Fibroblast of gingiva (primary cell): ENCODE measurements around the gene RAP2B.
A peak's percentile ranks its signal among the peaks of the same experiment; 100 is the strongest.

ENCODE experiments used
- DNase-seq: peaks from one replicate; pipeline ENCODE4 v3.0.0-alpha.2; 2011; ENCODE audit warnings: low read depth

The RAP2B gene

DNA sequence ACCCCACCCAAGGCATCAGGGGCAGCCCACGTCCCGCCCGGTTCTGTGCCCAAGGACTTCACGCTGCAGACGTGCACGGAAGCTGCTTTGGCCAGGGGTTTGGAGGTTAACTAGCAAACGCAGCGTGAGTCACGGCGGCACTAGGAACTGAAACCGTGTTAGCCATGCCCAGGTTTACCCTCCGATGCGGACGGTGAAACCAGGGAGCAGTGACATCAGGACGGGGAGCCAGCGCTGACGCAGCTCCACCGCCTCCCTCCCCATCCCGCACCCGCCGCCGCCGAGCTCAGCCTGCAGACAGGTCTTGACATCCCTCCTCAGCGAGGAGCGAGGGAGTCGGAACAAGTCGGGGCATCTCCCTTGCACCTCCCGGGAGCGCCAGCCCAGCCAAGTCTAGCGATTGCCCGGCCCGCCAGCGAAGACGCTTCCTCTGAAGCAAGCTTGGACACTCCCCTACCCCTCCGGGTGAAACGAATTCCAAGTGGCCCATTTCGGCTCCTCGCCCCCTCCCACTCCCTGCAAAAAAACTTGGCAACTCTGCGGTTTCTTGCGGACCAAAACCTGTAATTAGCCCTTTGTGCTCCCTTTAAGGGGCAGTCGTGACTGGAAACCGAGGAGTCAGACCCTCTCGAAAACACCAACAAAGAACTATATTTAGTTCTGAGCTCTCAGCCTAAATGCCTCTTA lies 1.4 kb upstream of the RAP2B start:
- peak; percentile 90 for DNase-seq

- DNase-seq = peak; percentile 100
Observed at GRCh38 chr3:153161138-153161713, 800 bp upstream of the RAP2B start.

- peak; percentile 29 for DNase-seq
Observed at GRCh38 chr3:153162513-153163392, 727 bp downstream of the RAP2B start.

- DNase-seq = peak; percentile 24
Observed at GRCh38 chr3:153163393-153163724, 1.3 kb downstream of the RAP2B start.

DNA sequence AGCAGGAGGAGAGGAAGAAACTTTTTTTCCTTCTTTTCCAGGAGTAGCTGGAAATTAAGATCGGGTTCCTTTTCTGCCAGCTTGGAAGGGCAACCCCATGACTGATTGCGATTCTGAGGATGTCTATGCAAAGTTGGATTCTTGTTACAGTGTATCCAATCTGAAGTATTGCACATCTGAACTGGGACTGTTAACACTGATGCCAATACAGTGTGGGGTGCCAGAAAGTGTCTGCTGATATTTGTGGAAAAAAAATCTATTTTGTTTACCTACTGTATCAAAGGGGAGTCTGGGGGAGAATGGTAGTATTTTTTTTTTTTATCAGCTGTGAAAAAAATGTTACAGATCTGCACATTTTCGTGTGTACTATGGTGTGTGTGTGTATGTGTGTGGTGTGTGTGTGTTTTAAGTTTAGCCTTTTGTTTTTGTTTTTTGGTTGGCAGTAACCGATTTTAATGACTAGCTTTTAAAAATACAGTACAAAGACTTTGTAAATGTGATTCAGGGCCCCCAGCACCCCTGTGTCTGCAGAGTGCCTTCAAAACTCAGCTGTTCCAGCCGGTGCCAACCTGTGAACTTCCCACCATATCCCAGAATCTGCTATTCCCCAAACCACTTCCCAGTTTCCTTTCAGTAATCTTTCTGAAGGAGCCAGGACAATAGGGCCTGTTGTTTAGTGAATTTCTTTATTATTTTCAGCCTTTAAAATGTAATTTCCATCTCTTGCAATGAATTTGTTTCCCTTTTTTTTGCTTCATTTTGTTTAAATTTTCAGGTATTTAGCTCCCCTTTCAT lies 1.9 kb downstream of the RAP2B start:
- DNase-seq = peak; percentile 42

GRCh38 chr3:153165261-153165681 lies 3.2 kb downstream of the RAP2B start:
- DNase-seq = peak; percentile 7

- no peak for DNase-seq
Observed at GRCh38 chr3:153166206-153166605, 4.2 kb downstream of the RAP2B start.

DNA sequence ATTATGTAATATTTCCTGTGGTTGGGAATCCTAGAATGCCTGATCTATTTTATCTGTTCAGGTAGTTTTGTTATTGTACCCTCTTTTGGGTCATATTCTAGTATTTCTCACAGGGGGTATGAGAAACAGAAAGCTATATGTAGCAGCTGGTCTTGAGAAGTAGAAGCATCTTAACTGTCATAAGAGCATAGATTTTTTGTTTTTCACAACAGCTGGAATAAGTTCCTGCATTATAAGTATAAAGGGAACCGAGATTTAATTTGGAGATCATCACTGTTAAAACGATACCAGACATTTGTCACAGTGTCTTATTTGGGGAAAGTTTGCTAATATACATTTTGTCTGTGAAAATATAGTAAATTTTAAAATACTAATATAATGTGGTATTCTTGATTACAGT lies 4.8 kb downstream of the RAP2B start:
- no peak for DNase-seq

GRCh38 chr3:153169793-153170383 lies 7.9 kb downstream of the RAP2B start:
- DNase-seq = no peak

GRCh38 chr3:153171256-153171655 lies 9.2 kb downstream of the RAP2B start:
- DNase-seq = no peak

GRCh38 chr3:153171918-153172317 lies 9.9 kb downstream of the RAP2B start:
- no peak for DNase-seq

- no peak for DNase-seq
Observed at GRCh38 chr3:153172796-153173757, 11.1 kb downstream of the RAP2B start.

- no peak for DNase-seq
Observed at GRCh38 chr3:153173758-153174516, 11.9 kb downstream of the RAP2B start.

DNA sequence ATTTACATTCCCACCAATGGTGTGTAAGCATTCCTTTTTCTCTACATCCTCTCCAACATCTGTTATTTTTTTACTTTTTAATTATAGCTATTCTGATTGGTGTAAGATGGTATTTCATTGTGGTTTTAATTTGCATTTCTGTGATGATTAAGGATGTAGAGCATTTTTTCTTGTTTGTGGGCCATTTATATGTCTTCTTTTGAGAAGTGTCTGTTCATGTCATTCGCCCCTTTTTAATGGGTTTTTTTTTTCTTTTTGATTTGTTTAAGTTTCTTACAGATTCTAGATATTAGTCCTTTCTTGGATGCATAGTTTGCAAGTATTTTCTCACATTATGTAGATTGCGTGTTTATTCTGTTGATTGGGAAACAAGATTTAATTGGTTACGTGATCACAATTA lies 14.2 kb downstream of the RAP2B start:
- no peak for DNase-seq

DNA sequence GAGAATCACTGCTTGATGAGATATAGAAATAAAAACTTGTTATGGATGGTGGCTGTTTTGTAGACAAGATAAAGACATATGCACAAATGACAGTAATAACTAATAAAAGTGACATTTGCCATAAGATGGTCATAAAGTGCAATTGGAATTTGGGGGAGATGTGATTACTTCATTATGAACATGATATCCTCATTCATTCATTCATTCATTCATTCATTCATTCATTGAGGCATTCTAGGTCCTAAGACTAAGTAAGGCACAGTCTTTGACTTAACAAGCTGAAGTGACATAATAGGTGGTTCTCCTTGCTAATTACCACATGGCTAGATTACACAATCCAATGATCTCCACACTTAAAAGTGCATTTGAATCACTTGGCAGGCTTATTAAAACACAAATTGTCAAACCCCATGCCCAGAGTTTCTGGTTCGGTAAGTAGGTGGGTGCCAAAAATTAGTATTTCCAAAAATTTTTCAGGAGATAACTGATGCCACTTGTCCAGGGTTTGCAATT lies 18.9 kb downstream of the RAP2B start:
- DNase-seq = peak; percentile 9

DNA sequence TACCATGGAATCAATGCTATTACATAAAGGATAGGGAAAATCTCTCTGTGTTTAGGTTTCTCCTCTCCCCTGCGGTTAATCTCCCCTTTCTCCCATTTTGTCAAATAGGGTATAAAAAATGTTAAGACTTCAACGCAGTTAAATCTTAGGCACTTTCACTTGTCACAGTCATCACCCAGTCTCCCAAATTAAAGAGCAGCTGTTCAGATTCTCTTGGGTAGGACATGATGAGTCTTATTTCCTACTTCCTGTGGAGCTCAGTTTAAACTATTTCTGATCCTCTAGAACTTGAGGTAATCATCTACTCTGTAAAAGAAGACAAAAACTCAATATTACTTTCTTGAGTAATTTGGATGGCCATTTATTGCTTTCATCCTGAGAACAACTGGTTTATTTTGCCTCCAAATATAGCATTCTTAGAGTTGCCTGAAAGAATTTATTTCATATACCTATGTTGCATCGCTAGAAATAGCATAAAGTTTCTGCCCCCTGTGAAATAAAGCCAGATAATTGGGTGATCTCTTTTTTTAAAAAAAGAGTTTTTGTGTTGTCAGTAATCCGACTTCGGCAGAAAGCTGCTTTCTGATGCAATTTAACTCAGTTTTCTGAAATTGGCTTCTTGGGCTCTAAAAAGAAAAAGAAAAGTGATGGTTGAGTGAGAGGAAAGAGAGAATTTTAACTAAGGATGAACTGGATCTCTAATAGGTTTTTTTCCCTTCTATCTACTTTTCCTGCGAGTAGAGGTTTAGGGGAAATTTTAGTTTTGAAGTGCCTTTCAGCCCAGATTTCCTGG lies 20.7 kb downstream of the RAP2B start:
- DNase-seq = no peak

GRCh38 chr3:153190923-153191322 lies 28.9 kb downstream of the RAP2B start:
- no peak for DNase-seq

- no peak for DNase-seq
Observed at GRCh38 chr3:153192327-153192726, 30.3 kb downstream of the RAP2B start.
